Measurements from ENCODE around the gene CXCR6. TPM values are rescaled to one million over a fixed set of nuclear protein-coding genes. Genes with fewer than 3 reads are reported as not detected.

The CXCR6 gene
- total and polyA plus RNA-seq, 2 of the 8 experiments (the other 6 are each of a cell fraction or from before 2014, with no cell fraction given), result not detected

- Histone ChIP-seq H2AFZ (ENCODE audit: low read length) (peak within 1 kb of the TSS; percentile 98), H3K27me3 (replicated peaks in 1 of 4; ENCODE audit: control insufficient read depth in 3 of 4, extremely low read depth in 1 of 4, insufficient read depth in 3 of 4, low read length in 3 of 4) (peaks cover 0 to 7% (median 4%) of the 10 kb centered on the region in 4 experiments; a peak in 2 of 7 replicates), H3K23ac (ENCODE audit: insufficient read length) (no peak within 1 kb of the TSS), H3K9ac (replicated peaks in 1 of 4; ENCODE audit: extremely low read depth in 1 of 4, low read depth in 3 of 4, low read length in 3 of 4) (peak within 1 kb of the TSS; percentile 69 to 75 (median 70)), H2BK120ac (replicated peaks; ENCODE audit: low read depth, low read length) (no peak within 1 kb of the TSS), H3K79me1 (ENCODE audit: low read depth, low read length) (peaks cover 8% of the 10 kb centered on the region; the same call in 1 of the 2 replicates), H4K5ac (ENCODE audit: insufficient read length, low read depth, low read length) (peak within 1 kb of the TSS; percentile 73), H3K18ac (ENCODE audit: extremely low read depth, low read length) (peak within 1 kb of the TSS; percentile 82), H3K23me2 (ENCODE audit: low read depth, low read length) (peaks cover 2% of the 10 kb centered on the region; the same call in 1 of the 2 replicates), H4K20me1 (replicated peaks in 1 of 2; ENCODE audit: control insufficient read depth in 1 of 2, insufficient read depth in 2 of 2, low read length in 2 of 2) (no peaks in the 10 kb centered on the region), H3K4me1 (replicated peaks in 1 of 4; ENCODE audit: control insufficient read depth in 3 of 4, insufficient read depth in 4 of 4, low read length in 3 of 4) (peaks cover 5 to 15% (median 12%) of the 10 kb centered on the region in 4 experiments), H2AK5ac (ENCODE audit: low read depth, low read length) (no peak within 1 kb of the TSS), H3K4me2 (ENCODE audit: insufficient read depth in 1 of 2, low read depth in 2 of 2, low read length in 2 of 2) (peak within 1 kb of the TSS; percentile 78 to 79), H4K91ac (replicated peaks; ENCODE audit: insufficient read length, low read length) (peak within 1 kb of the TSS; percentile 20), H3K27ac (ENCODE audit: low read depth, low read length) (peak within 1 kb of the TSS; percentile 12; the same call in 1 of the 2 replicates), H3K14ac (ENCODE audit: insufficient read length) (no peak within 1 kb of the TSS), H2BK15ac (ENCODE audit: low read length) (no peak within 1 kb of the TSS), H2BK5ac (ENCODE audit: low read depth, low read length) (peak within 1 kb of the TSS; percentile 91; the same call in 1 of the 2 replicates), H3K4me3 (ENCODE audit: extremely low read depth in 1 of 4, insufficient read depth in 2 of 4, low read depth in 3 of 4, low read length in 4 of 4) (peak within 1 kb of the TSS; percentile 75 to 98 (median 84)), H3K4ac (replicated peaks; ENCODE audit: insufficient read length, low read depth, low read length) (no peak within 1 kb of the TSS), H4K8ac (ENCODE audit: extremely low read depth, insufficient read depth, low read length) (peak within 1 kb of the TSS; percentile 35), H3K9me3 (ENCODE audit: insufficient read depth in 2 of 2, low read depth in 1 of 2, low read length in 1 of 2) (no peaks in the 10 kb centered on the region), H3K56ac (replicated peaks; ENCODE audit: insufficient read length, low read depth, low read length) (no peak within 1 kb of the TSS), H2BK20ac (ENCODE audit: low read length) (no peak within 1 kb of the TSS), H3K36me3 (ENCODE audit: control insufficient read depth in 2 of 4, insufficient read depth in 4 of 4, low read length in 3 of 4) (no peaks in the 10 kb centered on the region), H2BK12ac (ENCODE audit: low read depth, low read length) (peak within 1 kb of the TSS; percentile 68; the same call in 1 of the 2 replicates), H3K79me2 (ENCODE audit: control insufficient read depth in 1 of 2, insufficient read depth in 2 of 2, low read length in 2 of 2) (peaks cover 0 to 30% of the 10 kb centered on the region in 2 experiments; a peak in 2 of 4 replicates)
- ChIA-PET POLR2A (ENCODE audit: partially characterized antibody) (interaction anchor here (0.5 to 1.4 kb wide), 2 partner anchors 9 to 694 kb away, joined by 3 to 4 read pairs; no protein-coding TSS in a partner anchor), CTCF (ENCODE audit: partially characterized antibody) (interaction anchor here (1.3 to 1.8 kb wide), 2 partner anchors 14 to 83 kb away, joined by 3 to 4 read pairs; no protein-coding TSS in a partner anchor)
- WGBS, 2 experiments (ENCODE audit: extremely low coverage in 1 of 2, insufficient coverage in 1 of 2, insufficient read length in 1 of 2, insufficient replicate concordance in 2 of 2, low coverage in 1 of 2, low lambda C conversion rate in 2 of 2, missing lambda C conversion rate in 1 of 2), result 5% methylated on average over 55 of the region's 67 CpGs; no CpG with 5 or more reads in 1 of the 2 experiments
- FAIRE-seq (no peak), DNase-seq (ENCODE audit: low read depth in 1 of 2, low spot score in 2 of 2) (peak; percentile 65 to 92)
- TF ChIP-seq JUN (IDR thresholded peaks at IDR 0.05; ENCODE audit: low read depth, low read length) (no peak), EP300 (IDR thresholded peaks at IDR 0.05; ENCODE audit: borderline replicate concordance in 1 of 2, low read depth in 2 of 2, low read length in 2 of 2) (no peak), RFX5 (IDR thresholded peaks at IDR 0.05; ENCODE audit: borderline replicate concordance, low read depth, low read length) (no peak), SP2 (IDR thresholded peaks at IDR 0.05; ENCODE audit: low read length) (no peak), SIX5 (IDR thresholded peaks at IDR 0.05; ENCODE audit: low read depth, low read length) (peak; percentile 82), RAD21 (IDR thresholded peaks at IDR 0.05 in 1 of 2, conservative IDR thresholded peaks at IDR 0.05 in 1 of 2; ENCODE audit: low read depth in 2 of 2, low read length in 2 of 2) (no peak), CBX8 (IDR thresholded peaks at IDR 0.05; ENCODE audit: borderline replicate concordance, low read depth, low read length) (no peak), RNF2 (IDR thresholded peaks at IDR 0.05; ENCODE audit: borderline replicate concordance, low read depth, low read length, missing control alignments, poor library complexity, severe bottlenecking) (no peak), KDM4A (IDR thresholded peaks at IDR 0.05; ENCODE audit: low read depth, low read length, severe bottlenecking) (peak; percentile 84)
Observed at GRCh38 chr3:45995236-45996192, 52.2 kb downstream of the CXCR6 start, which contains the start of gene FYCO1. Gene FYCO1 (minus strand): TSS chr3:45995824. CDS start chr3:45984910, 10,914 bp downstream.
